Parathyroid adenoma (tissue), 2 donors: ENCODE data around the gene EVI5L.
A peak's percentile ranks its signal among the peaks of the same experiment; 100 is the strongest.
"Not testable (repeated sequence)": the region's sequence is repeated elsewhere in the genome, so short reads cannot be mapped to it uniquely, and the experiment has no call there.

ENCODE experiments used
- H2AFZ ChIP-seq: fragments of 300-600 bp; sonication (generic); one replicate; pipeline ENCODE4 v1.7.0; 2017; ENCODE audit warnings: antibody characterized with exemption, mild to moderate bottlenecking
- H3K27ac ChIP-seq: fragments of 300-600 bp; sonication (generic); one replicate; pipeline ENCODE4 v1.7.0; 2017
- H3K27me3 ChIP-seq: fragments of 300-600 bp; sonication (generic); one replicate; pipeline ENCODE4 v1.7.0; 2017; ENCODE audit warnings: low read length; ENCODE audit not compliant: control insufficient read depth, insufficient read depth
- H3K36me3 ChIP-seq: fragments of 300-600 bp; sonication (generic); one replicate; pipeline ENCODE4 v1.7.0; 2017; ENCODE audit warnings: low read length; ENCODE audit not compliant: control insufficient read depth, insufficient read depth
- H3K4me1 ChIP-seq: fragments of 300-600 bp; sonication (generic); one replicate; pipeline ENCODE4 v1.7.0; 2017; ENCODE audit warnings: control low read depth
- H3K4me2 ChIP-seq: fragments of 300-600 bp; sonication (generic); one replicate; pipeline ENCODE4 v1.7.0; 2017; ENCODE audit warnings: low read length
- H3K4me3 ChIP-seq: fragments of 300-600 bp; sonication (generic); one replicate; pipeline ENCODE4 v1.7.0; 2017; ENCODE audit warnings: low read depth, low read length
- H3K79me2 ChIP-seq: fragments of 300-600 bp; sonication (generic); one replicate; pipeline ENCODE4 v1.7.0; 2017; ENCODE audit warnings: control low read depth
- H3K9ac ChIP-seq: fragments of 300-600 bp; sonication (generic); one replicate; pipeline ENCODE4 v1.7.0; 2017; ENCODE audit warnings: mild to moderate bottlenecking
- H3K9me3 ChIP-seq: fragments of 300-600 bp; sonication (generic); one replicate; pipeline ENCODE4 v1.7.0; 2017; ENCODE audit warnings: low read length; ENCODE audit not compliant: control insufficient read depth
- CTCF ChIP-seq: fragments of 300-600 bp; sonication (generic); IDR thresholded peaks from one replicate; pipeline ENCODE4 v1.7.0; 2017; ENCODE audit warnings: antibody characterized with exemption, mild to moderate bottlenecking
- donor health status: primary hyperparathyroidism.

EVI5L gene

DNA sequence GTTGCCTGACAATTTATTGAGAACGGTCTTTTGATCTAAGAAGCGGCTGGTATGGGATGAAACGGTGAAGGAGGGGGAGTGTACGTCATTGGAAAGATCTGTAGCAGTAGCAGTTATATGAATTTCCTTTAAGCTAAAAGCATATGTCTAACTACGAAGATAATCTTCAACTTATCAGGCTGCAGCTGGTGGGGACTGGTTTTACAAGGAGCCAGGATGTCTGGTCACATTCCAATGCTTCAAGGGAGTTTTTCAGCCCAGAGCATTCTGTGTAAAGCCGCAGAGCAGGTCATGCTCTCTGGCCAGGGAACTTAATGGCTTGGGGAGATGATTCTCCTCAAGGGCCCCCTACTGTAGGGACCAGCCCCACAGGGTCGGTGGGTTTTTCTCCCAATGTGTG is 37.7 kb upstream of the EVI5L start:
- no peak for TF ChIP-seq CTCF
- peak overlapping the region; percentile 22 for H3K4me3 ChIP-seq

GRCh38 chr19:7792701-7793100 is 37.3 kb upstream of the EVI5L start:
- H3K4me1 ChIP-seq, H3K27me3 ChIP-seq, H3K79me2 ChIP-seq, H3K9me3 ChIP-seq, H3K36me3 ChIP-seq, H2AFZ ChIP-seq, H3K9ac ChIP-seq, H3K27ac ChIP-seq: not testable (repeated sequence)
- Histone ChIP-seq H3K4me2 (peak overlapping the region; percentile 31), H3K4me3 (peak overlapping the region; percentile 22)

More for the DNA sequence above, 37.7 kb upstream of the EVI5L start:
- H3K9ac ChIP-seq, result no peak overlapping the region
- no peaks in the 10 kb centered on the region for H3K9me3 ChIP-seq
- H3K79me2 ChIP-seq, result no peaks in the 10 kb centered on the region
- H3K36me3 ChIP-seq, result no peaks in the 10 kb centered on the region
- no peaks in the 10 kb centered on the region for H3K27me3 ChIP-seq
- H2AFZ ChIP-seq, result no peak overlapping the region
- H3K4me1 ChIP-seq, result no peaks in the 10 kb centered on the region
- H3K4me2 ChIP-seq, result peak overlapping the region; percentile 31
- no peak overlapping the region for H3K27ac ChIP-seq

GRCh38 chr19:7793493-7793892 is 36.5 kb upstream of the EVI5L start:
- Histone ChIP-seq H3K9me3 (no peaks in the 10 kb centered on the region), H3K79me2 (no peaks in the 10 kb centered on the region), H3K36me3 (no peaks in the 10 kb centered on the region), H3K4me2 (no peak overlapping the region), H3K27me3 (no peaks in the 10 kb centered on the region), H3K9ac (no peak overlapping the region), H3K4me1 (no peaks in the 10 kb centered on the region), H2AFZ (no peak overlapping the region), H3K27ac (no peak overlapping the region), H3K4me3 (no peak overlapping the region)
- TF ChIP-seq CTCF, result no peak

DNA sequence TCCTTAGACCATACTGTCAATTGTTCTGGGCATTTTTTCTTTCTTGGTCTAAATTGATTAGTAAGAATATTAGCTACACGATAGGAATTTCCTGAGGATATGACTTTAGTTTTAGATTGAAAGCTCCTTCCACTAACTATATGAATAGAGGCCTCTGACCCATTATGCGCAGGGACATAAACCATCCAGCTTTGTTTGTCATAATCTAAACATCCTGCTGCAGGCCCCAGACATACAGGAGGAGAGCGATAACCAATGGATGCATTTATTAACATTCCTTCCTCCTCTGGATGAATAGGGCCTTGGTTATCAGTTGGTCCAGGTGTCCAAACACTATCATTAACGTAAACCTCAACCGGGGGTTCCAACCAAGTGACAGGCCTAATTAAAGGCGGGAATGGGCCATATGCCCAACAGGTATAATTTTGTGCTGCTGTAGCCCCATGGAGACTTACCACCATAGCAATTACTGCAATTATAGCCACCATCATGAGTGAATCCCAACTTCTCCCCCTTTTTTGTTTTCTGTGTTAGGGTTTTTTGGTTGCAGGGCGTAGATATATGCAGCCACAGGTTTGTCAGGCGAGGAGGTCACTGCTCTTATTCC is 34.4 kb upstream of the EVI5L start:
- Histone ChIP-seq H3K9ac (no peak overlapping the region), H3K4me3 (no peak overlapping the region), H3K4me1 (no peaks in the 10 kb centered on the region), H2AFZ (no peak overlapping the region), H3K27ac (no peak overlapping the region), H3K9me3 (no peaks in the 10 kb centered on the region), H3K4me2 (no peak overlapping the region), H3K79me2 (no peaks in the 10 kb centered on the region), H3K36me3 (no peaks in the 10 kb centered on the region), H3K27me3 (no peaks in the 10 kb centered on the region)
- no peak for TF ChIP-seq CTCF

- H3K4me3 ChIP-seq, result peak overlapping the region; percentile 27
- no peak overlapping the region for H3K4me2 ChIP-seq
- H2AFZ ChIP-seq, result peak overlapping the region; percentile 17
- no peaks in the 10 kb centered on the region for H3K27me3 ChIP-seq
- H3K9me3 ChIP-seq, result no peaks in the 10 kb centered on the region
- no peaks in the 10 kb centered on the region for H3K4me1 ChIP-seq
- H3K27ac ChIP-seq, result no peak overlapping the region
- H3K36me3 ChIP-seq, result no peaks in the 10 kb centered on the region
- no peaks in the 10 kb centered on the region for H3K79me2 ChIP-seq
- no peak overlapping the region for H3K9ac ChIP-seq
- TF ChIP-seq CTCF, result peak; percentile 67
Measured at GRCh38 chr19:7799640-7800355, 30.2 kb upstream of the EVI5L start.
